Measurements from ENCODE around the gene ZNF771. TPM values are rescaled to one million over a fixed set of nuclear protein-coding genes. Genes with fewer than 3 reads are reported as not detected.

Gene ZNF771
- total RNA-seq, 1 donor from 2014 or later: 4.4 TPM

DNA sequence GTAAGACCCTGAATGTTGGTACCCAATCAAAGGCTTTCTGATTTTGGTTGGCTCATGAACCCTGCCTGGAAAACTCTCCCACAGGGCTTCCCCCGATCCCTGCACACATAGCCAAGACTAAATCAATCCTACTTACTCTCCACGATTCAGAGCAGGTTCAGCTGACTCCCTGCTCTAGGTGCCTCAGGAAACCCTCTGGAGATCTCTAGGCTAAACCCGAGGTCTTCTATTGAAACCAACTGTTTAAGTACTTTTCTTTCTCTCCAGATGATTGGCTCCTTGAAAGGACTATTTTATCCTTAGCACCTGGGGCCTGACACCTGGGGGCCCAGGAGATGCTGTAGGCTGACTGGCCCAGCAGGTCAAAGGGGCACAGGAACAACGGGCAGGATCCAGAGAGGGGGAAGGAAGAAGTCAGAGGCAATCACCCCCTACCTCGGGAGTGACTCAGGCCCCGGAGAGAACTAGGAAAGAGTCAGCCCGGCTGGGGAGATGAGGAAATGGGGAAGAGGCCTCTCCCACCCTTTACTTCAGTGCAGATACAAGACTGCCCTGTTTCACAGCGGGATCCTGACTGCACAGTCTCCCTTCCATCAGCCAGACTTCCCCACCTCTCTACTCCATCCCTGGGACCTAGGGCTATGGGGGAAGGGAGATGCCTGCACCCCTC is 39.1 kb upstream of the ZNF771 start:
- Mint-ChIP-seq H3K27me3 (no peaks in the 10 kb centered on the region), H3K9me3 (no peaks in the 10 kb centered on the region), H3K36me3 (ENCODE audit: low read depth) (peaks cover 34% of the 10 kb centered on the region), H3K27ac (peak overlapping the region; percentile 43), H3K4me1 (peaks cover 52% of the 10 kb centered on the region), H3K4me3 (peak overlapping the region; percentile 87)
- TF ChIP-seq, protein P1, sequence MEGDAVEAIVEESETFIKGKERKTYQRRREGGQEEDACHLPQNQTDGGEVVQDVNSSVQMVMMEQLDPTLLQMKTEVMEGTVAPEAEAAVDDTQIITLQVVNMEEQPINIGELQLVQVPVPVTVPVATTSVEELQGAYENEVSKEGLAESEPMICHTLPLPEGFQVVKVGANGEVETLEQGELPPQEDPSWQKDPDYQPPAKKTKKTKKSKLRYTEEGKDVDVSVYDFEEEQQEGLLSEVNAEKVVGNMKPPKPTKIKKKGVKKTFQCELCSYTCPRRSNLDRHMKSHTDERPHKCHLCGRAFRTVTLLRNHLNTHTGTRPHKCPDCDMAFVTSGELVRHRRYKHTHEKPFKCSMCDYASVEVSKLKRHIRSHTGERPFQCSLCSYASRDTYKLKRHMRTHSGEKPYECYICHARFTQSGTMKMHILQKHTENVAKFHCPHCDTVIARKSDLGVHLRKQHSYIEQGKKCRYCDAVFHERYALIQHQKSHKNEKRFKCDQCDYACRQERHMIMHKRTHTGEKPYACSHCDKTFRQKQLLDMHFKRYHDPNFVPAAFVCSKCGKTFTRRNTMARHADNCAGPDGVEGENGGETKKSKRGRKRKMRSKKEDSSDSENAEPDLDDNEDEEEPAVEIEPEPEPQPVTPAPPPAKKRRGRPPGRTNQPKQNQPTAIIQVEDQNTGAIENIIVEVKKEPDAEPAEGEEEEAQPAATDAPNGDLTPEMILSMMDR (IDR thresholded peaks at IDR 0.05): no peak
- ChIA-PET POLR2A (interaction anchor here (0.5 to 3.9 kb wide), 3 partner anchors 12 to 37 kb away, joined by 3 to 36 read pairs (median 5); partner anchors contain the start of genes CD2BP2 and SEPTIN1), CTCF (interaction anchor here (1.1 to 1.4 kb wide), 2 partner anchors 27 to 41 kb away, joined by 4 to 7 read pairs; partner anchors contain the start of gene ZNF48)
- ATAC-seq (ENCODE audit: low read depth): no peak
- intact Hi-C loops (cut with micrococcal nuclease): no loop called here
- no peak for DNase-seq

DNA sequence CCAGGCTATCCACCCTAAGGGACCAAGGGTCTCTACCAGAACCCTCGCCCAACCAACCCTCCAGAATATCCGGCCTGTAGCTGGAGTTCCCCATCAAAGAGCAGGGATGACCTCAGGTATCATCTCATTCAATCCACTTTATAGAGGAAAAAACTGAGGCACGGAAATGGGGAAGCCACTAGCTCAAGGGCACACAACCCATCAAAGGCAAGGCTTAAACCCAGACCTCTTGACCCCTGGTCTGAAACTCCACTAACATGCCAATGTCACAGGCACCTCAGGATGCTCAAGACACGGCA is 38.7 kb upstream of the ZNF771 start:
- Mint-ChIP-seq H3K27ac (peak overlapping the region; percentile 63), H3K4me3 (peak overlapping the region; percentile 87), H3K36me3 (ENCODE audit: low read depth) (peaks cover 30% of the 10 kb centered on the region), H3K4me1 (peaks cover 52% of the 10 kb centered on the region), H3K9me3 (no peaks in the 10 kb centered on the region), H3K27me3 (no peaks in the 10 kb centered on the region)
- TF ChIP-seq, protein P1 (IDR thresholded peaks at IDR 0.05): no peak
- ChIA-PET CTCF (interaction anchor here (1.1 to 1.4 kb wide), 2 partner anchors 26 to 40 kb away, joined by 4 to 7 read pairs; partner anchors contain the start of gene ZNF48), POLR2A (interaction anchor here (0.5 to 3.9 kb wide), 6 partner anchors 13 to 49 kb away, joined by 3 to 36 read pairs (median 4); partner anchors contain the start of genes CD2BP2, SEPTIN1 and ZNF771)
- no peak for DNase-seq
- ATAC-seq (ENCODE audit: low read depth): no peak
- intact Hi-C loops (cut with micrococcal nuclease): no loop called here

DNA sequence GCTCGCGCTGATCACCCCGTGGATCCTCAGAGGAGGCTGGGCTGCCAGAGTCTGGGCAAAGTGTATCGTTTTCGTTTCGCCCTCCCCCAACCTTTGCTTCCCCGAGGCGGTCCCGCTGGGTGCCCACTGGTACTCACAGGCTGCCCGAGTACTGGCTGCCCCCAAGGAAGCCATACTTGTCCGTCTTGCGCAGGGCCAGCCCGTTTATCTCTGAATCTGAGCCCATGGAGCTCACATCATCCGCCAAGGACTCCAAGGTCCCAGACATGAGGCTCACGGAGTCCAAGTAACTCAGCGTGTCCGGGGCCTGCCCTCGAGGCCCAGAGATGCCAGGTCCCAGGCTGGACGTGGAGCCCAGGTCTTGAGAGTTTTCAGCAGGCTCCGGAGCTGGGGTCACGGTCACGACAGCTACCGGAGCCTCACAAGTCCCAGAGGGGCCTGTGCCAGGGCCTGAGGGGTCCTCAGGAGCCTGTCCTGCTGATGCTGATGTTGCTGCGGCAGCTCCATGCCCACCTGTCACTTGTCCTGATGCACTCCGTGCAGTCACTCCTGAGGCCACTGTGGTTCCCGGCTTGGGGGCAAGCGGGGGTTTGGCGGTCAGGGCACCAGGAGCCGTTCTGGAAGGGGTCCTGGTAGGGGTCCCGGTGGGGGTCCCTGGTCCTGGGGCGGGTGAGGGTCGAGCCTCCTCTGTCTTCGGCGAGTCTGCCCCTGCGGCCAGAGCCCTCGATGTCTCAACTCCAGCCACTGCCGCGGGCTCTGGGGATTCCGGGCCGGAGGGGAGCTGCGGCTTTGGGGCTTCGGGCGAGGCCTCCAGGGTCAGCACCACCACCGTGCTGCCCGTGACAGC is 38.1 kb upstream of the ZNF771 start:
- peak overlapping the region; percentile 87 for H3K4me3 Mint-ChIP-seq
- DNase-seq: no peak
- no peaks in the 10 kb centered on the region for H3K27me3 Mint-ChIP-seq
- peak overlapping the region; percentile 63 for H3K27ac Mint-ChIP-seq
- peaks cover 52% of the 10 kb centered on the region for H3K4me1 Mint-ChIP-seq
- no peak for ATAC-seq (ENCODE audit: low read depth)
- CTCF ChIA-PET: interaction anchor here (1.1 to 1.4 kb wide), 2 partner anchors 26 to 40 kb away, joined by 4 to 7 read pairs; partner anchors contain the start of gene ZNF48
- TF ChIP-seq, protein P1 (IDR thresholded peaks at IDR 0.05): no peak
- H3K36me3 Mint-ChIP-seq (ENCODE audit: low read depth): peaks cover 25% of the 10 kb centered on the region
- POLR2A ChIA-PET: interaction anchor here (0.6 to 3.9 kb wide), 8 partner anchors 9 to 166 kb away, joined by 3 to 39 read pairs (median 6); partner anchors contain the start of genes CD2BP2, SEPTIN1, ZNF747 and ZNF771
- no peaks in the 10 kb centered on the region for H3K9me3 Mint-ChIP-seq
- intact Hi-C loops (cut with micrococcal nuclease): no loop called here

DNA sequence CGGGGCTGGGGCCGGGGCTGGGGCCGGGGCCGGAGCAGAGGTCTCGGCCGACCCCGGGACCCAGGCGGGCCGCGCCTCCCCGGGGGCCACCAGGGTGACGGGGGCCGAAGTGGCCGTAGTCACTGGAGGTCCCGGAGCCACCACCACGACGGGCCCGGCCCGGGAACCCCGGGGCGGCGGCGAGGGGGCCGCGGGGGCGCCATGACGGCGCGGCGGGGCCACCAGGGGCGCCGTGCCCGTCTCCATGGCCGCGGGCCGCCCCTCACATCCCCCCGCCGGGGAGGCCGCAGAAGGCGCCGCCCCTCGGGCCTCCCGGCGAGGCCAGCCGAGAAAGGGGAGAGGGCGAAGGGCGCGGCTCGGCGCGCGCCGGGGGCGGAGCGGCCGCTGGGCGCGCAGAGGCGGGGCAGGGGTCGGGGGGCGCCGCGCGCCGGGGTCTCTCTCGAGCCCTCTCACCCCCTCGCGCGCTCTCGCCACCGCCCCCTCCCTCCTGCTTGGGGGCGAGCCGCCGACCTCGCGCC is 37.4 kb upstream of the ZNF771 start:
- intact Hi-C loops (cut with micrococcal nuclease): loop anchor here (1.0 to 10.0 kb wide), 10 partner anchors 8 to 775 kb away; partner anchors contain the start of genes CD2BP2, FBRS, SRCAP and ZNF48
- peaks cover 19% of the 10 kb centered on the region for H3K36me3 Mint-ChIP-seq (ENCODE audit: low read depth)
- POLR2A ChIA-PET: interaction anchor here (1.0 to 3.9 kb wide), 15 partner anchors 10 to 290 kb away, joined by 3 to 39 read pairs (median 7); partner anchors contain the start of genes CD2BP2, CORO1A, DCTPP1 and ITGAL
- H3K4me1 Mint-ChIP-seq: peaks cover 52% of the 10 kb centered on the region
- H3K27me3 Mint-ChIP-seq: no peaks in the 10 kb centered on the region
- H3K9me3 Mint-ChIP-seq: no peaks in the 10 kb centered on the region
- TF ChIP-seq, protein P1 (IDR thresholded peaks at IDR 0.05): no peak
- ATAC-seq (ENCODE audit: low read depth) (peak; percentile 0), DNase-seq (no peak)
- no peak overlapping the region for H3K27ac Mint-ChIP-seq
- CTCF ChIA-PET: interaction anchor here (1.9 kb wide), 1 partner anchor 15 kb away, joined by 7 read pairs; the partner anchor contains the start of gene CD2BP2
- H3K4me3 Mint-ChIP-seq: peak overlapping the region; percentile 82

Measured in activated B cell treated with CpG ODN at 0.5 μM for 24 hours (primary cell).